GM12892 (cell line): ENCODE measurements around the gene CLIC4.
"Not testable (repeated sequence)": the region's sequence is repeated elsewhere in the genome, so short reads cannot be mapped to it uniquely, and the experiment has no call there.

Source experiments
- DNase-seq: peaks from one replicate; pipeline ENCODE4 v3.0.0; 2011; ENCODE audit not compliant: insufficient read length
- FAIRE-seq: peaks from 2 replicates; lab custom pipeline; 2011; peaks lifted over from hg19 to GRCh38; lab: Jason Lieb, UNC
- POLR2A ChIP-seq: IDR thresholded peaks from 2 replicates; pipeline ENCODE4 v1.6.1; 2011; ENCODE audit warnings: low read depth, low read length, control low read depth
- POLR2AphosphoS5 ChIP-seq: IDR thresholded peaks from 2 replicates; pipeline ENCODE4 v1.6.1; 2011; ENCODE audit warnings: low read depth, low read length, control low read depth
- TAF1 ChIP-seq: IDR thresholded peaks from 2 replicates; pipeline ENCODE4 v1.6.1; 2011; ENCODE audit warnings: low read depth, mild to moderate bottlenecking, control low read depth, low read length, borderline replicate concordance

CLIC4 gene

DNA sequence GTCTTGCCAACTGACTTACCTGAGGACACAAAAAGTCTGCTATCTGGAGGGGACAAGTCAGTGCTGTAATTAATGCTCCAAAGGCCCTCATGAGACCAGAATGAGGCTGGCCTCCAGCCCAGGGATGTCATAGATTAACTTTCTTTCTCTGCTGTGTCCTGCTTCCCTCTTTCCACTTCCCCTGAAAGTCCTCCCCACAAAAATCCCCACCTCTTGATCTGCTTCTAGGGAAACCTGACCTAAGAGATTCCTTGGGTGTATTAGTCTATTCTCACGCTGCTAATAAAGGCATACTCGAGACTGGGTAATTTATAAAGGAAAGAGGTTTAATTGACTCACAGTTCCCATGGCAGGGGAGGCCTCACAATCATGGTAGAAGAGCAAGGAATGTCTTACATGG, 145.6 kb downstream of the CLIC4 start:
- FAIRE-seq (no peak), DNase-seq (no peak)
- TF ChIP-seq TAF1 = no peak
- TF ChIP-seq POLR2AphosphoS5 = no peak
- no peak for TF ChIP-seq POLR2A

DNA sequence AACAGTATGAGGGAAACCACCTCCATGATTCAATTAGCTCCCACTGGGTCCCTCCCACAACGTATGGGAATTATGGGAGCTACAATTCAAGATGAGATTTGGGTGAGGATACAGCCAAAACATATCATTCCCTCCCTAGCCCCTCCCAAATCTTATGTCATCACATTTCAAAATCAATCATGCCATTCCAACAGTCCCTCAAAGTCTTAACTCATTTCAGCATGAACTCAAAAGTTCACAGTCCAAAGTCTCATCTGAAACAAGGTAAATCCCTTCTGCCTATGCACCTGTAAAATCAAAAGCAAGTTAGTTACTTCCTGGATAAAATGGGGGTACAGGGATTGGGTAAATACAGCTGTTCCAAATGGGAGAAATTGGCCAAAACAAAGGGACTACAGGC, 146.1 kb downstream of the CLIC4 start:
- not testable (repeated sequence) for DNase-seq, FAIRE-seq

DNA sequence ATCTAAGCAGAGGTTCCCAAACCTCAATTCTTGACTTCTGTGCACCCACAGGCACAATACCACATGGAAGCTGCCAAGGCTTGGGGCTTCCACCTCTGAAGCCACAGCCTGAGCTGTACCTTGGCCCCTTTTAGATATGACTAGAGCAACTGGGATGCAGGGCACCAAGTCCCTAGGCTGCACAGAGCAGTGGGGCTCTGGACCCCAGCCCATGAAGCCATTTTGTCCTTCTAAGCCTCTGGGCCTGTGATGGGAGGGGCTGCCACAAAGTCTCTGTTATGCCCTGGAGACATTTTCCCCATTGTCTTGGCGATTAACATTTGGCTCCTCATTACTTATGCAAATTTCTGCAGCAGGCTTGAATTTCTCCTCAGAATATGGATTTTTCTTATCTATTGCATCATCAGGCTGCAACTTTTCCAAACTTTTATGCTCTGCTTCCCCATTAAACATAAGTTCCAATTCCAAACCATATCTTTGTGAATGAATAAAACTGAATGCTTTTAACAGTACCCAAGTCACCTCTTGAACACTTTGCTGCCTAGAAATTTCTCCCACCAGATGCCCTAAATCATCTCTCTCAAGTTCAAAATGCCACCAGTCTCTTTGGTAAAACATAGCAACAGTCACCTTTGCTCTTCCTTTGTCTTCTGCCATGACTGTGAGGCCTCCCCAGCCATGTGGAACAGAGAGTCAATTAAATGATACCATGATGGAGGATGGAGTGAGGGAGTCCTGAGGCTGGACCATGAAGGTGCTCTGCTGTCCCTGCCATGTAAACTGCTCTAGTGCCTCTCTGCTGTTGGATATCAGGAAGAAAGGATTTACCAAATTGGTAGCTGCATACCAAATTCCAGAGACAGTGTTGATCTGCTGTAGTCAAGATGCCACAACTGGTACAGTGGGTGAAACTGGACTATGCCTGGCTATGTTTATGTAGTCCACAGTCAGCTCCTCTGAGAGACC, 147.2 kb downstream of the CLIC4 start:
- FAIRE-seq (no peak), DNase-seq (no peak)
- TF ChIP-seq TAF1 = no peak
- TF ChIP-seq POLR2AphosphoS5 = no peak
- no peak for TF ChIP-seq POLR2A

DNA sequence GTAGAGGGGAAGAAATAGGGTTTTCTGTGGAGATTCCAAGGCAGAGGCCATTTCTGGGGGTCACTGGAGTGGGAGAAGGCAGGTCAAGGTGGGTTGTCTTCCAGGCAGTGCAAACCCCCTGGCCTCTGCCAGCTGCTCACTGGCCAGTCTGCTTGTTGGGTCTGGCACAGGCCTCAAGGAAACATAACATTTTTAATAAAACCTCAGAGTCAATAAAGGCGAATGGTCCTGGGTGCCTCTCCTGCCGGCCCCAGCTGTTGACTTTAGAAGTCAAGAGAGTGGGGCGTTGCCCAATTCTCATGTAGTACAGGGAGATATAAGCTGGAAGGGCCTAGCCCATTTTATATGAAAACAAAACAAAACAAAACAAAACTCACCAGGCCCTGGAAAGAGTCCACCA, 148.2 kb downstream of the CLIC4 start:
- no peak for DNase-seq
- no peak for TF ChIP-seq POLR2AphosphoS5
- no peak for TF ChIP-seq POLR2A
- TF ChIP-seq TAF1 = no peak
- no peak for FAIRE-seq
